ENCODE results near the gene LRRC42.

GRCh38 chr1:53896635-53897229, 49.4 kb upstream of the LRRC42 start:
- no peak for TF ChIP-seq CTCF (IDR thresholded peaks at IDR 0.05)
- no peak for TF ChIP-seq POLR2A (IDR thresholded peaks at IDR 0.05)
- TF ChIP-seq EP300 (IDR thresholded peaks at IDR 0.05): no peak

All from ovary (tissue), 3 donors.